HK-2 (cell line): ENCODE results near the gene SH3BP2.
A peak's percentile ranks its signal among the peaks of the same experiment; 100 is the strongest.

Experiments used
- DNase-seq: peaks from one replicate; pipeline ENCODE4 v3.0.0-alpha.2; 2018; ENCODE audit not compliant: unreplicated experiment

SH3BP2 gene

GRCh38 chr4:2790583-2791517, 2.0 kb upstream of the SH3BP2 start:
- no peak for DNase-seq

- DNase-seq, result no peak
Measured at GRCh38 chr4:2791518-2792395, 1.1 kb upstream of the SH3BP2 start.

GRCh38 chr4:2792396-2792710, 532 bp upstream of the SH3BP2 start:
- DNase-seq, result no peak

- peak; percentile 71 for DNase-seq
Measured at GRCh38 chr4:2793586-2794485, 951 bp downstream of the SH3BP2 start.

GRCh38 chr4:2794486-2795299, 1.8 kb downstream of the SH3BP2 start:
- peak; percentile 91 for DNase-seq

- DNase-seq, result no peak
Measured at GRCh38 chr4:2795300-2795892, 2.5 kb downstream of the SH3BP2 start.

- peak; percentile 71 for DNase-seq
Measured at GRCh38 chr4:2795893-2796848, 3.3 kb downstream of the SH3BP2 start.

GRCh38 chr4:2796849-2797544, 4.1 kb downstream of the SH3BP2 start:
- no peak for DNase-seq

- DNase-seq, result no peak
Measured at GRCh38 chr4:2797545-2798305, 4.8 kb downstream of the SH3BP2 start.

- no peak for DNase-seq
Measured at GRCh38 chr4:2798399-2799223, 5.7 kb downstream of the SH3BP2 start.

- DNase-seq, result no peak
Measured at GRCh38 chr4:2799224-2799911, 6.5 kb downstream of the SH3BP2 start.

- no peak for DNase-seq
Measured at GRCh38 chr4:2799971-2800690, 7.2 kb downstream of the SH3BP2 start.

- peak; percentile 62 for DNase-seq
Measured at GRCh38 chr4:2800691-2801596, 8.1 kb downstream of the SH3BP2 start.

- DNase-seq, result no peak
Measured at GRCh38 chr4:2802618-2803531, 10.0 kb downstream of the SH3BP2 start.
